Stomach (tissue), 4 donors: ENCODE results near the gene XPO6.

Experiments
- CTCF ChIP-seq, 7 experiments: fragments of 450-650 bp in 4 of 7; fragments of 200-600 bp in 3 of 7; sonication (generic) in 3 of 7; IDR thresholded peaks; one replicate each; pipeline ENCODE4 v1.5.1; 2016 to 2019; ENCODE audit warnings: antibody characterized with exemption in 7 of 7, control low read depth in 2 of 7, mild to moderate bottlenecking in 1 of 7
- EP300 ChIP-seq: sonication (generic); formaldehyde crosslinking; IDR thresholded peaks from one replicate; pipeline ENCODE4 v1.6.1; 2017; ENCODE audit warnings: antibody characterized with exemption
- POLR2A ChIP-seq, 4 donors: fragments of 450-650 bp; IDR thresholded peaks; one replicate each; pipeline ENCODE4 v1.6.1; 2016; ENCODE audit warnings: antibody characterized with exemption in 4 of 4, control low read depth in 2 of 4, mild to moderate bottlenecking in 1 of 4, moderate library complexity in 1 of 4
- POLR2AphosphoS5 ChIP-seq, 3 donors: sonication (generic); formaldehyde crosslinking; IDR thresholded peaks; one replicate each; pipeline ENCODE4 v1.6.1; 2016; ENCODE audit warnings: antibody characterized with exemption in 3 of 3

GRCh38 chr16:28145796-28146195 lies 66.0 kb downstream of the XPO6 start:
- no peak for TF ChIP-seq CTCF (IDR thresholded peaks at IDR 0.05)
- TF ChIP-seq POLR2AphosphoS5 (IDR thresholded peaks at IDR 0.05) = no peak
- no peak for TF ChIP-seq POLR2A (IDR thresholded peaks at IDR 0.05)
- TF ChIP-seq EP300 = no peak
